ENCODE data around the gene NR2F2.

GRCh38 chr15:96312641-96313335 is 17.7 kb upstream of the NR2F2 start:
- TF ChIP-seq EP300 (IDR thresholded peaks at IDR 0.05) (no peak), POLR2A (IDR thresholded peaks at IDR 0.05) (no peak)
- TF ChIP-seq, protein P1, sequence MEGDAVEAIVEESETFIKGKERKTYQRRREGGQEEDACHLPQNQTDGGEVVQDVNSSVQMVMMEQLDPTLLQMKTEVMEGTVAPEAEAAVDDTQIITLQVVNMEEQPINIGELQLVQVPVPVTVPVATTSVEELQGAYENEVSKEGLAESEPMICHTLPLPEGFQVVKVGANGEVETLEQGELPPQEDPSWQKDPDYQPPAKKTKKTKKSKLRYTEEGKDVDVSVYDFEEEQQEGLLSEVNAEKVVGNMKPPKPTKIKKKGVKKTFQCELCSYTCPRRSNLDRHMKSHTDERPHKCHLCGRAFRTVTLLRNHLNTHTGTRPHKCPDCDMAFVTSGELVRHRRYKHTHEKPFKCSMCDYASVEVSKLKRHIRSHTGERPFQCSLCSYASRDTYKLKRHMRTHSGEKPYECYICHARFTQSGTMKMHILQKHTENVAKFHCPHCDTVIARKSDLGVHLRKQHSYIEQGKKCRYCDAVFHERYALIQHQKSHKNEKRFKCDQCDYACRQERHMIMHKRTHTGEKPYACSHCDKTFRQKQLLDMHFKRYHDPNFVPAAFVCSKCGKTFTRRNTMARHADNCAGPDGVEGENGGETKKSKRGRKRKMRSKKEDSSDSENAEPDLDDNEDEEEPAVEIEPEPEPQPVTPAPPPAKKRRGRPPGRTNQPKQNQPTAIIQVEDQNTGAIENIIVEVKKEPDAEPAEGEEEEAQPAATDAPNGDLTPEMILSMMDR (IDR thresholded peaks at IDR 0.05), result no peak
